ENCODE data around the gene DDA1.

- TF ChIP-seq JUN (IDR thresholded peaks at IDR 0.05), result no peak
- no peak for TF ChIP-seq RAD21 (conservative IDR thresholded peaks at IDR 0.05 in 1 of 2, IDR thresholded peaks at IDR 0.05 in 1 of 2)
- TF ChIP-seq ELK1 (IDR thresholded peaks at IDR 0.05; ENCODE audit: low read depth, low read length), result no peak
- no peak for TF ChIP-seq POLR2A (IDR thresholded peaks at IDR 0.05; ENCODE audit: low read length)
- no peak for TF ChIP-seq CTCF (IDR thresholded peaks at IDR 0.05)
- TF ChIP-seq ESRRA (IDR thresholded peaks at IDR 0.05; ENCODE audit: borderline replicate concordance, low read length), result no peak
- no peak for TF ChIP-seq ZNF302 (CRISPR knock-in tag; IDR thresholded peaks at IDR 0.05)
These were observed 23.8 kb upstream of the DDA1 start for GRCh38 chr19:17285415-17286135.

All from A549 (cell line).